Pericardium fibroblast (primary cell): ENCODE results near the gene OR13C8. TPM values are rescaled to one million over a fixed set of nuclear protein-coding genes. Genes with fewer than 3 reads are reported as not detected.

ENCODE experiments used
- total RNA-seq: library from RNA; depleted of rRNA; stranded (reverse); fragments of >200 nt; gene quantifications from 2 replicates; pipeline ENCODE4 v1.2.3, GENCODE V29; 2015

OR13C8 gene, protein sequence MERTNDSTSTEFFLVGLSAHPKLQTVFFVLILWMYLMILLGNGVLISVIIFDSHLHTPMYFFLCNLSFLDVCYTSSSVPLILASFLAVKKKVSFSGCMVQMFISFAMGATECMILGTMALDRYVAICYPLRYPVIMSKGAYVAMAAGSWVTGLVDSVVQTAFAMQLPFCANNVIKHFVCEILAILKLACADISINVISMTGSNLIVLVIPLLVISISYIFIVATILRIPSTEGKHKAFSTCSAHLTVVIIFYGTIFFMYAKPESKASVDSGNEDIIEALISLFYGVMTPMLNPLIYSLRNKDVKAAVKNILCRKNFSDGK
- total RNA-seq: not detected in 2 replicates

GRCh38 chr9:104568868-104569267, at the start of gene OR13C8:
OR13C8 (plus strand) TSS chr9:104569168; CDS start chr9:104569168, 0 bp downstream.

DNA sequence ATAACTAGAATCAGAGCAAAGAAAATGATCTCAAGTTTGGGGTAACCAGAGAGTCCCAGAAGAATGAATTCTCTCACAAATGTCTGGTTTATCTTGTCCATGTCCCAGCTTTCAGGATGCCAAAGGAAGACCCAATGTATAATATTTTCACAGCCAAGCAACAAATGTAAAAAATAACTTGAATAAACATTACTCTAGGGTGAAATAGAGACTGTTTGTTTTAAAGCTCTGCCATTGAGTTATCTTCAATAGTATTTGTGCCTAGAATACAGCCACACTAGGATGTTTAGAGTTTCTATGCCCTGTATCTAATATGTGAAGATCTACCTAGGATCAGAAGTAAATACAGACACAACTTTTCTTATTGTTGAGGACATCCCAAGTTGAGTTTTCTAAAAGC, 41.9 kb upstream of the OR13C8 start, which contains the start of gene OR13C4:
TSS of gene OR13C4 (minus strand) at position 101 of the 400 bp plus-strand sequence. CDS start at position 101, 0 bp downstream.

GRCh38 chr9:104536756-104537155, 32.2 kb upstream of the OR13C8 start, which contains the start of gene OR13C3:
OR13C3 (minus strand) TSS chr9:104536856; CDS start chr9:104536723, 133 bp downstream.

GRCh38 chr9:104599313-104599712, 30.3 kb downstream of the OR13C8 start, which contains the start of gene OR13C5:
OR13C5 (minus strand) TSS chr9:104599413; CDS start chr9:104599413, 0 bp downstream.

GRCh38 chr9:104605527-104605926, 36.6 kb downstream of the OR13C8 start, which contains the start of gene OR13C2:
OR13C2 (minus strand) TSS chr9:104605627; CDS start chr9:104605627, 0 bp downstream.

DNA sequence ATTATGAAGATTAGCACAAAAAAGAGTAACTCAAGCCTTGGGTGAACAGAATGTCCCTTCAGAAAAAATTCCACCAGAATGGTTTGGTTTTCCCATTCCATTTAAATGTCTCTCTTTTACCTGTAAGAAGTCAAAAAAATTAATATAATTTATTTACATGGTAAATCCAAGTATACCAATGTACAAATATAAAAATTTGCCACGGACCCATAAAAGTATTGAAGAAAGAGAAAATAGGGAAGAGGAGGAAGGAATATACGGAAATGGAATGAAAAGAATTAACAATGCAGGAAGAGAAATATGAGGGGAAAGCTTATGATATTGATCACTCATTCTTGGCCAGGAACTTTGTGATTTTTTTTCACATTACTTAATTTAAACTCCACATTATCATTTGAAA, 49.1 kb downstream of the OR13C8 start, which contains the start of gene OR13C9:
TSS of gene OR13C9 (minus strand) at position 101 of the 400 bp plus-strand sequence. CDS start at position 101, 0 bp downstream.

Other genes starting within 250 kb of the OR13C8 start
- not detected in 2 replicates for gene OR13F1, start 64.9 kb upstream of the OR13C8 start, total RNA-seq
- gene OR13C4, start 42.0 kb upstream of the OR13C8 start, total RNA-seq: not detected in 2 replicates
- not detected in 2 replicates for gene OR13C3, start 32.3 kb upstream of the OR13C8 start, total RNA-seq
- not detected in 2 replicates for gene OR13C5, start 30.2 kb downstream of the OR13C8 start, total RNA-seq
- not detected in 2 replicates for gene OR13C2, start 36.5 kb downstream of the OR13C8 start, total RNA-seq
- gene OR13C9, start 49.0 kb downstream of the OR13C8 start, total RNA-seq: not detected in 2 replicates
- gene OR13D1, start 125.3 kb downstream of the OR13C8 start, total RNA-seq: not detected in 2 replicates
- 22.9 and 34.0 TPM in 2 replicates for gene NIPSNAP3A, start 178.5 kb downstream of the OR13C8 start, total RNA-seq
- 0.09 and 2.1 TPM in 2 replicates for gene NIPSNAP3B, start 195.0 kb downstream of the OR13C8 start, total RNA-seq